Measurements from ENCODE around the gene ATP10D.
"Not testable (repeated sequence)": the region's sequence is repeated elsewhere in the genome, so short reads cannot be mapped to it uniquely, and the experiment has no call there.

ATP10D gene

GRCh38 chr4:47534772-47535171, 49.7 kb downstream of the ATP10D start:
- DNase-seq = no peak

- no peak for DNase-seq
These were observed 50.6 kb downstream of the ATP10D start for GRCh38 chr4:47535567-47536147.

- no peak for DNase-seq
These were observed 51.9 kb downstream of the ATP10D start for GRCh38 chr4:47536966-47537365.

- no peak for DNase-seq
These were observed 53.2 kb downstream of the ATP10D start for GRCh38 chr4:47538111-47538824.

- DNase-seq = no peak
These were observed 53.7 kb downstream of the ATP10D start for GRCh38 chr4:47538825-47539154.

GRCh38 chr4:47542640-47543039, 57.6 kb downstream of the ATP10D start:
- DNase-seq = not testable (repeated sequence)

- no peak for DNase-seq
These were observed 58.3 kb downstream of the ATP10D start for GRCh38 chr4:47543331-47543730.

GRCh38 chr4:47550357-47550756, 65.3 kb downstream of the ATP10D start:
- not testable (repeated sequence) for DNase-seq

- no peak for DNase-seq
These were observed 65.9 kb downstream of the ATP10D start for GRCh38 chr4:47550899-47551548.

GRCh38 chr4:47551682-47552081, 66.6 kb downstream of the ATP10D start:
- no peak for DNase-seq

GRCh38 chr4:47553329-47554125, 68.5 kb downstream of the ATP10D start:
- DNase-seq = no peak

GRCh38 chr4:47555920-47556319, 70.8 kb downstream of the ATP10D start:
- DNase-seq = not testable (repeated sequence)

GRCh38 chr4:47557255-47557654, 72.2 kb downstream of the ATP10D start:
- DNase-seq = no peak

GRCh38 chr4:47560682-47561081, 75.6 kb downstream of the ATP10D start:
- DNase-seq = no peak

- DNase-seq = no peak
These were observed 76.3 kb downstream of the ATP10D start for GRCh38 chr4:47561331-47561730.

GRCh38 chr4:47562297-47562696, 77.2 kb downstream of the ATP10D start:
- no peak for DNase-seq

GRCh38 chr4:47566566-47566965, 81.5 kb downstream of the ATP10D start:
- no peak for DNase-seq

- DNase-seq = no peak
These were observed 81.9 kb downstream of the ATP10D start for GRCh38 chr4:47566969-47567368.

GRCh38 chr4:47567511-47567910, 82.4 kb downstream of the ATP10D start:
- no peak for DNase-seq

- DNase-seq = no peak
These were observed 85.7 kb downstream of the ATP10D start for GRCh38 chr4:47570816-47571215.

GRCh38 chr4:47572981-47573380, 87.9 kb downstream of the ATP10D start:
- no peak for DNase-seq

Measured in nucleus accumbens (tissue), 56 donors.